Loucy (cell line): ENCODE results near the gene CELF5.

Experiments used
- CTCF ChIP-seq: fragments of 200-600 bp; sonication (generic); conservative IDR thresholded peaks from 2 replicates; pipeline ENCODE4 v1.5.1; 2014; ENCODE audit warnings: mild to moderate bottlenecking, antibody characterized with exemption, low read length
- EZH2phosphoT487 ChIP-seq: fragments of 200-600 bp; IDR thresholded peaks from 2 replicates; pipeline ENCODE4 v1.6.1; 2018; ENCODE audit warnings: antibody characterized with exemption, mild to moderate bottlenecking, moderate library complexity, borderline replicate concordance

- TF ChIP-seq CTCF = no peak
- no peak for TF ChIP-seq EZH2phosphoT487
These were observed 1.8 kb upstream of the CELF5 start for GRCh38 chr19:3222709-3223108.
